ENCODE data around the gene ACOXL.

- no peak for TF ChIP-seq POLR2A (IDR thresholded peaks at IDR 0.05)
- no peak for TF ChIP-seq CTCF (IDR thresholded peaks at IDR 0.05)
Measured at GRCh38 chr2:110970201-110970600, 237.8 kb downstream of the ACOXL start.
